SH-SY5Y (cell line): Measurements from ENCODE around the gene VPS33B.

Experiments
- GATA2 ChIP-seq: IDR thresholded peaks from 2 replicates; pipeline ENCODE4 v1.6.1; 2011; ENCODE audit warnings: mild to moderate bottlenecking, low read depth, low read length
- GATA3 ChIP-seq: IDR thresholded peaks from 2 replicates; pipeline ENCODE4 v1.6.1; 2011; ENCODE audit warnings: low read depth, mild to moderate bottlenecking, low read length, moderate library complexity

GRCh38 chr15:91054816-91055215 is 32.4 kb upstream of the VPS33B start:
- no peak for TF ChIP-seq GATA2
- no peak for TF ChIP-seq GATA3
